HCT116 (cell line): ENCODE measurements around the gene MAMLD1.

Experiments used
- ELF1 ChIP-seq: IDR thresholded peaks from 2 replicates; pipeline ENCODE4 v1.6.1; 2012; ENCODE audit warnings: low read depth, borderline replicate concordance
- EZH2 ChIP-seq: fragments of 200-600 bp; sonication (generic); IDR thresholded peaks from 2 replicates; pipeline ENCODE4 v1.6.1; 2017; ENCODE audit warnings: antibody characterized with exemption, mixed run types
- EZH2phosphoT487 ChIP-seq: fragments of 200-600 bp; IDR thresholded peaks from 2 replicates; pipeline ENCODE4 v1.6.1; 2018; ENCODE audit warnings: antibody characterized with exemption, borderline replicate concordance
- FOSL1 ChIP-seq: IDR thresholded peaks from 2 replicates; pipeline ENCODE4 v1.6.1; 2012; ENCODE audit warnings: low read depth
- POLR2A ChIP-seq: IDR thresholded peaks from 2 replicates; pipeline ENCODE4 v1.7.0; 2011; ENCODE audit warnings: borderline replicate concordance; ENCODE audit not compliant: insufficient read depth, insufficient read length; ENCODE audit errors: extremely low read depth
- POLR2AphosphoS5 ChIP-seq: IDR thresholded peaks from 2 replicates; pipeline ENCODE4 v1.6.1; 2011; ENCODE audit warnings: mild to moderate bottlenecking, low read depth, low read length, moderate library complexity
- YY1 ChIP-seq: IDR thresholded peaks from 2 replicates; pipeline ENCODE4 v1.6.1; 2011; ENCODE audit warnings: low read length, low read depth, moderate library complexity, mild to moderate bottlenecking; ENCODE audit not compliant: insufficient replicate concordance; ENCODE audit errors: extremely low read depth
- TF ChIP-seq, protein P1 (sequence below), 3 experiments: fragments of 200-600 bp in 1 of 3; sonication (generic) in 1 of 3; IDR thresholded peaks in 2 of 3; conservative IDR thresholded peaks in 1 of 3; 2 replicates each; pipeline ENCODE4 v1.5.1; 2012 to 2017; ENCODE audit warnings: low read depth in 2 of 3, low read length in 2 of 3, antibody characterized with exemption in 1 of 3, borderline replicate concordance in 1 of 3, control low read depth in 1 of 3, mild to moderate bottlenecking in 1 of 3, mixed read lengths in 1 of 3, mixed run types in 1 of 3, moderate library complexity in 1 of 3; ENCODE audit not compliant: insufficient read depth in 1 of 3
- TF ChIP-seq, protein P2 (sequence below): IDR thresholded peaks from 2 replicates; pipeline ENCODE4 v1.6.1; 2012
- TF ChIP-seq, protein P3 (sequence below): IDR thresholded peaks from 2 replicates; pipeline ENCODE4 v1.6.1; 2012; ENCODE audit warnings: low read depth

DNA sequence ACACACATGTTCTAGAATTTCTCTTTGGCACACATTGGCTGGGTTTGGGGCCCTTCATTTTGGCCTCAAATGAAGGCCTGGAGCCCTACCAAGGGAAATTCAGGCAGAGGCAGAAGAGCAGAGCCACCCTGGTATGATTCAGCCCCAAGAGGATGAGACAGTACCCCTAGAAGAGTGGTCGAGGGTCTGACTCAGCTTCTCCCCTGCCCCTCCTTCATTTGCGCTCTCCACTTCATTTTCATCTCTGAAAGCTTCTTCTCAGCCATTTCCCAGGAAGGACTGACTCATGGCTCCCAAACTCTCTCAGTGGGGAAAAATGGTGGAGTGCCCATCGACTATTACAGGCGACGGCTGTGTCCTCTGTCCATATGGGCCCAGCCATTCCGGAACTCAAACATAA lies 43.5 kb downstream of the MAMLD1 start:
- TF ChIP-seq, protein P1, sequence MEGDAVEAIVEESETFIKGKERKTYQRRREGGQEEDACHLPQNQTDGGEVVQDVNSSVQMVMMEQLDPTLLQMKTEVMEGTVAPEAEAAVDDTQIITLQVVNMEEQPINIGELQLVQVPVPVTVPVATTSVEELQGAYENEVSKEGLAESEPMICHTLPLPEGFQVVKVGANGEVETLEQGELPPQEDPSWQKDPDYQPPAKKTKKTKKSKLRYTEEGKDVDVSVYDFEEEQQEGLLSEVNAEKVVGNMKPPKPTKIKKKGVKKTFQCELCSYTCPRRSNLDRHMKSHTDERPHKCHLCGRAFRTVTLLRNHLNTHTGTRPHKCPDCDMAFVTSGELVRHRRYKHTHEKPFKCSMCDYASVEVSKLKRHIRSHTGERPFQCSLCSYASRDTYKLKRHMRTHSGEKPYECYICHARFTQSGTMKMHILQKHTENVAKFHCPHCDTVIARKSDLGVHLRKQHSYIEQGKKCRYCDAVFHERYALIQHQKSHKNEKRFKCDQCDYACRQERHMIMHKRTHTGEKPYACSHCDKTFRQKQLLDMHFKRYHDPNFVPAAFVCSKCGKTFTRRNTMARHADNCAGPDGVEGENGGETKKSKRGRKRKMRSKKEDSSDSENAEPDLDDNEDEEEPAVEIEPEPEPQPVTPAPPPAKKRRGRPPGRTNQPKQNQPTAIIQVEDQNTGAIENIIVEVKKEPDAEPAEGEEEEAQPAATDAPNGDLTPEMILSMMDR (IDR thresholded peaks at IDR 0.05 in 2 of 3, conservative IDR thresholded peaks at IDR 0.05 in 1 of 3; ENCODE audit: borderline replicate concordance in 1 of 3, insufficient read depth in 1 of 3, low read depth in 2 of 3, low read length in 2 of 3), result no peak
- TF ChIP-seq POLR2A, result no peak
- TF ChIP-seq YY1, result no peak
- TF ChIP-seq EZH2, result no peak
- TF ChIP-seq, protein P2, sequence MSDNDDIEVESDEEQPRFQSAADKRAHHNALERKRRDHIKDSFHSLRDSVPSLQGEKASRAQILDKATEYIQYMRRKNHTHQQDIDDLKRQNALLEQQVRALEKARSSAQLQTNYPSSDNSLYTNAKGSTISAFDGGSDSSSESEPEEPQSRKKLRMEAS, result no peak
- no peak for TF ChIP-seq POLR2AphosphoS5
- TF ChIP-seq FOSL1, result no peak
- TF ChIP-seq, protein P3, sequence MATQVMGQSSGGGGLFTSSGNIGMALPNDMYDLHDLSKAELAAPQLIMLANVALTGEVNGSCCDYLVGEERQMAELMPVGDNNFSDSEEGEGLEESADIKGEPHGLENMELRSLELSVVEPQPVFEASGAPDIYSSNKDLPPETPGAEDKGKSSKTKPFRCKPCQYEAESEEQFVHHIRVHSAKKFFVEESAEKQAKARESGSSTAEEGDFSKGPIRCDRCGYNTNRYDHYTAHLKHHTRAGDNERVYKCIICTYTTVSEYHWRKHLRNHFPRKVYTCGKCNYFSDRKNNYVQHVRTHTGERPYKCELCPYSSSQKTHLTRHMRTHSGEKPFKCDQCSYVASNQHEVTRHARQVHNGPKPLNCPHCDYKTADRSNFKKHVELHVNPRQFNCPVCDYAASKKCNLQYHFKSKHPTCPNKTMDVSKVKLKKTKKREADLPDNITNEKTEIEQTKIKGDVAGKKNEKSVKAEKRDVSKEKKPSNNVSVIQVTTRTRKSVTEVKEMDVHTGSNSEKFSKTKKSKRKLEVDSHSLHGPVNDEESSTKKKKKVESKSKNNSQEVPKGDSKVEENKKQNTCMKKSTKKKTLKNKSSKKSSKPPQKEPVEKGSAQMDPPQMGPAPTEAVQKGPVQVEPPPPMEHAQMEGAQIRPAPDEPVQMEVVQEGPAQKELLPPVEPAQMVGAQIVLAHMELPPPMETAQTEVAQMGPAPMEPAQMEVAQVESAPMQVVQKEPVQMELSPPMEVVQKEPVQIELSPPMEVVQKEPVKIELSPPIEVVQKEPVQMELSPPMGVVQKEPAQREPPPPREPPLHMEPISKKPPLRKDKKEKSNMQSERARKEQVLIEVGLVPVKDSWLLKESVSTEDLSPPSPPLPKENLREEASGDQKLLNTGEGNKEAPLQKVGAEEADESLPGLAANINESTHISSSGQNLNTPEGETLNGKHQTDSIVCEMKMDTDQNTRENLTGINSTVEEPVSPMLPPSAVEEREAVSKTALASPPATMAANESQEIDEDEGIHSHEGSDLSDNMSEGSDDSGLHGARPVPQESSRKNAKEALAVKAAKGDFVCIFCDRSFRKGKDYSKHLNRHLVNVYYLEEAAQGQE, result no peak
- TF ChIP-seq EZH2phosphoT487, result no peak
- TF ChIP-seq ELF1, result no peak
